ENCODE data around the gene KLK1. TPM values are rescaled to one million over a fixed set of nuclear protein-coding genes. Genes with fewer than 3 reads are reported as not detected.

KLK1 gene
- total RNA-seq (2016; rRNA removed; fragmentation: Illumina TruSeq; extraction: Trizol) (not detected in 2 replicates), polyA plus RNA-seq (2011; rRNA removed) (not detected in 2 replicates), polyA minus RNA-seq (2011; rRNA and poly(A)+ RNA removed; ENCODE audit: low replicate concordance) (0.72 TPM in 1 of 2 replicates, not detected in the other), Bru-seq, nascent RNA (not detected), BruChase-seq, experiment 1, labeled RNA remaining after a 6-hour chase (not detected), BruChase-seq, experiment 2, labeled RNA remaining after a 2-hour chase (not detected)
- not detected in 2 replicates for total RNA-seq (2016; cell fraction: cytosol; rRNA removed; fragmentation: Illumina TruSeq; extraction: Trizol; ENCODE audit: low read depth)
- total RNA-seq (2016; cell fraction: insoluble cytoplasmic fraction; rRNA removed; fragmentation: Illumina TruSeq; extraction: Trizol) = not detected in 2 replicates
- not detected in 2 replicates for total RNA-seq (2016; cell fraction: membrane; rRNA removed; fragmentation: Illumina TruSeq; extraction: Trizol)
- total RNA-seq (2016; cell fraction: nucleus; rRNA removed; fragmentation: Illumina TruSeq; extraction: Trizol) = not detected in 2 replicates
- not detected in 2 replicates for polyA plus RNA-seq (2011; cell fraction: cytosol; rRNA removed)
- not detected in 2 replicates for polyA plus RNA-seq (2011; cell fraction: nucleus; rRNA removed)
- not detected in 2 replicates for polyA plus RNA-seq (2012)
- not detected in 2 replicates for polyA plus RNA-seq (2016; cell fraction: cytosol; fragmentation: Illumina TruSeq; extraction: Trizol; ENCODE audit: low read depth)
- not detected in 2 replicates for polyA plus RNA-seq (2016; cell fraction: insoluble cytoplasmic fraction; fragmentation: Illumina TruSeq; extraction: Trizol; ENCODE audit: low read depth)
- not detected in 2 replicates for polyA plus RNA-seq (2016; cell fraction: membrane; fragmentation: Illumina TruSeq; extraction: Trizol; ENCODE audit: low read depth)
- not detected in 2 replicates for polyA plus RNA-seq (2016; cell fraction: nucleus; fragmentation: Illumina TruSeq; extraction: Trizol; ENCODE audit: insufficient read depth, low read depth)
- not detected in 2 replicates for polyA minus RNA-seq (2011; cell fraction: cytosol; rRNA and poly(A)+ RNA removed)
- not detected in 2 replicates for polyA minus RNA-seq (2011; cell fraction: nucleus; rRNA and poly(A)+ RNA removed)
- long read RNA-seq, experiment 1 = 0 reads
- long read RNA-seq, experiment 2 = 0 reads

GRCh38 chr19:50823389-50824042 is at the start of gene KLK1:
TSS of gene KLK1 (minus strand) at chr19:50823787. CDS start at chr19:50823748, 39 bp downstream.
- Histone ChIP-seq H3K9ac (ENCODE audit: insufficient read depth, low read depth, low read length) (no peak within 1 kb of the TSS), H3K79me2 (ENCODE audit: insufficient read depth, low read length) (no peaks in the 10 kb centered on the region), H3K4me3 (replicated peaks in 1 of 3; ENCODE audit: insufficient read depth in 1 of 3, low read depth in 2 of 3, low read length in 3 of 3) (no peak within 1 kb of the TSS), H2AFZ (ENCODE audit: low read length) (no peak within 1 kb of the TSS), H3K4me1 (ENCODE audit: insufficient read depth, low read length) (no peaks in the 10 kb centered on the region), H3K27ac (ENCODE audit: extremely low read length, insufficient read depth, low read length) (no peak within 1 kb of the TSS), H3K27me3 (ENCODE audit: control insufficient read depth in 1 of 2, insufficient read depth in 2 of 2, low read length in 2 of 2) (peaks cover 7 to 49% of the 10 kb centered on the region in 2 experiments), H4K20me1 (ENCODE audit: insufficient read depth, low read length) (no peaks in the 10 kb centered on the region), H3K36me3 (replicated peaks in 1 of 2; ENCODE audit: control insufficient read depth in 1 of 2, insufficient read depth in 2 of 2, low read length in 2 of 2) (no peaks in the 10 kb centered on the region), H3K4me2 (ENCODE audit: low read depth, low read length) (no peak within 1 kb of the TSS), H3K9me3 (ENCODE audit: low read length) (no peaks in the 10 kb centered on the region)
- intact Hi-C loops (cut with micrococcal nuclease; ENCODE audit: unreplicated experiment) (no loop called here), in situ Hi-C loops (cut with HindIII; ENCODE audit: extremely low pct_ligation_motif_present, low pct_unique_long_range_greater_than_20kb) (no loop called here)
- no TSS peak for BruUV-seq (replicated peaks)
- POLR2A ChIA-PET = interaction anchor here (0.6 kb wide), 1 partner anchor 23 kb away, joined by 3 read pairs; no protein-coding TSS in a partner anchor
- FAIRE-seq (no peak), ATAC-seq (no peak), DNase-seq (ENCODE audit: low spot score) (no peak)
- CTCF ChIA-PET (ENCODE audit: low intra/inter-chr PET ratio, low total read pairs) = no interaction called here
- 8% methylated on average over 10 of the region's 14 CpGs for WGBS (ENCODE audit: low lambda C conversion rate)
- TF ChIP-seq ZFX (CRISPR knock-in tag; IDR thresholded peaks at IDR 0.05; ENCODE audit: low read depth) (no peak), SALL2 (CRISPR knock-in tag; IDR thresholded peaks at IDR 0.05) (no peak), ZBED4 (CRISPR knock-in tag; IDR thresholded peaks at IDR 0.05; ENCODE audit: borderline replicate concordance) (no peak), ZNF616 (CRISPR knock-in tag; IDR thresholded peaks at IDR 0.05; ENCODE audit: low read depth) (no peak), EED (CRISPR knock-in tag; IDR thresholded peaks at IDR 0.05) (no peak), FOXP4 (CRISPR knock-in tag; IDR thresholded peaks at IDR 0.05) (no peak), TBX3 (IDR thresholded peaks at IDR 0.05; ENCODE audit: borderline replicate concordance) (no peak), POLR2AphosphoS5 (IDR thresholded peaks at IDR 0.05; ENCODE audit: low read depth, low read length) (no peak), EHMT2 (IDR thresholded peaks at IDR 0.05; ENCODE audit: borderline replicate concordance, low read depth, low read length) (no peak), ZNF101 (CRISPR knock-in tag; IDR thresholded peaks at IDR 0.05; ENCODE audit: borderline replicate concordance, low read depth) (no peak), TAF1 (CRISPR knock-in tag; IDR thresholded peaks at IDR 0.05) (no peak), IKZF5 (CRISPR knock-in tag; IDR thresholded peaks at IDR 0.05) (no peak), ZNF678 (CRISPR knock-in tag; IDR thresholded peaks at IDR 0.05) (no peak)

Measured in HepG2 (cell line).